Keratinocyte (primary cell): ENCODE data around the gene HES3. TPM values are rescaled to one million over a fixed set of nuclear protein-coding genes. Genes with fewer than 3 reads are reported as not detected.

Experiments
- DNase-seq: peaks from one replicate; pipeline ENCODE4 v3.0.0-alpha.2; 2011; ENCODE audit warnings: low read depth, missing footprints, low spot score
- FAIRE-seq: peaks from 2 replicates; lab custom pipeline; 2011; peaks lifted over from hg19 to GRCh38; lab: Jason Lieb, UNC
- H2AFZ ChIP-seq: 2 replicates; pipeline ENCODE4 v1.6.0; 2012; ENCODE audit warnings: low read length, control low read depth, inconsistent platforms; ENCODE audit not compliant: control insufficient read depth
- H3K27ac ChIP-seq: 2 replicates; pipeline ENCODE4 v1.5.1; 2011; ENCODE audit warnings: low read length; ENCODE audit not compliant: control insufficient read depth, insufficient read depth
- H3K27me3 ChIP-seq: 3 replicates; pipeline ENCODE4 v1.6.0; 2011; ENCODE audit warnings: low read length; ENCODE audit not compliant: control insufficient read depth, insufficient read depth; ENCODE audit errors: extremely low read depth
- H3K36me3 ChIP-seq, 2 experiments: 2 replicates in 1 of 2; 3 replicates in 1 of 2; pipeline ENCODE4 v1.5.1; 2011; ENCODE audit warnings: low read length in 2 of 2, mild to moderate bottlenecking in 1 of 2; ENCODE audit not compliant: control insufficient read depth in 2 of 2, insufficient read depth in 2 of 2; ENCODE audit errors: extremely low read depth in 1 of 2
- H3K4me1 ChIP-seq: 3 replicates; pipeline ENCODE4 v1.5.1; 2011; ENCODE audit warnings: low read length; ENCODE audit not compliant: control insufficient read depth, insufficient read depth; ENCODE audit errors: extremely low read depth
- H3K4me2 ChIP-seq: 3 replicates; pipeline ENCODE4 v1.6.0; 2011; ENCODE audit warnings: low read depth, low read length; ENCODE audit not compliant: control insufficient read depth, insufficient read depth; ENCODE audit errors: extremely low read depth
- H3K4me3 ChIP-seq, 3 experiments: fragments of 200-600 bp in 1 of 3; sonication (generic) in 1 of 3; 2 replicates in 2 of 3; 3 replicates in 1 of 3; pipeline ENCODE4 v1.5.1; 2011 to 2016; ENCODE audit warnings: low read length in 3 of 3, mild to moderate bottlenecking in 3 of 3, control low read depth in 2 of 3, inconsistent platforms in 1 of 3, low read depth in 1 of 3, mixed read lengths in 1 of 3, mixed run types in 1 of 3, moderate library complexity in 1 of 3; ENCODE audit not compliant: control insufficient read depth in 2 of 3, insufficient read depth in 2 of 3; ENCODE audit errors: extremely low read depth in 1 of 3
- H3K79me2 ChIP-seq: 2 replicates; pipeline ENCODE4 v1.6.0; 2012; ENCODE audit warnings: low read length; ENCODE audit not compliant: control insufficient read depth, insufficient read depth
- H3K9ac ChIP-seq: 3 replicates; pipeline ENCODE4 v1.6.0; 2011; ENCODE audit warnings: low read length; ENCODE audit not compliant: control insufficient read depth, insufficient read depth; ENCODE audit errors: extremely low read depth
- H3K9me1 ChIP-seq: 3 replicates; pipeline ENCODE4 v1.6.0; 2011; ENCODE audit warnings: low read length; ENCODE audit not compliant: control insufficient read depth, insufficient read depth; ENCODE audit errors: extremely low read depth
- H3K9me3 ChIP-seq: 2 replicates; pipeline ENCODE4 v1.5.1; 2012; ENCODE audit warnings: low read depth, low read length; ENCODE audit not compliant: control insufficient read depth
- H4K20me1 ChIP-seq: 3 replicates; pipeline ENCODE4 v1.6.0; 2011; ENCODE audit warnings: low read length; ENCODE audit not compliant: control insufficient read depth, insufficient read depth; ENCODE audit errors: extremely low read depth
- EZH2 ChIP-seq: IDR thresholded peaks from one replicate; pipeline ENCODE4 v1.6.1; 2012; ENCODE audit warnings: inconsistent platforms, mild to moderate bottlenecking, low read length, moderate library complexity
- dilution Hi-C: fragments of 300-500 bp; cut with MboI; formaldehyde crosslinking; loops from one replicate; pipeline ENCODE4 v1.7.0; 2020; ENCODE audit warnings: low sequenced_read_pairs; ENCODE audit not compliant: extremely low pct_ligation_motif_present
- polyA minus RNA-seq, 3 experiments: library from RNA; depleted of rRNA, polyadenylated mRNA; stranded (reverse); fragments of >200 nt; gene quantifications; 1 replicate in 1 of 3; 2 replicates in 1 of 3; 3 replicates in 1 of 3; pipeline ENCODE4 v1.2.3, GENCODE V29; 2011
- polyA plus RNA-seq, 5 experiments: library from polyadenylated mRNA; depleted of rRNA in 3 of 5; stranded (reverse) in 3 of 5; stranded (forward) in 1 of 5; unstranded in 1 of 5; fragments of >200 nt; gene quantifications; 1 replicate in 1 of 5; 2 replicates in 3 of 5; 3 replicates in 1 of 5; pipeline versions ENCODE4 v1.2.1 to v1.2.3, GENCODE V29; 2011 to 2012; ENCODE audit warnings: missing spikeins in 2 of 5, low read depth in 1 of 5, low replicate concordance in 1 of 5
- TF ChIP-seq, protein P1 (sequence below), 3 experiments: IDR thresholded peaks in 1 of 3; conservative IDR thresholded peaks in 1 of 3; optimal IDR thresholded peaks in 1 of 3; 2 replicates in 2 of 3; 3 replicates in 1 of 3; pipeline versions ENCODE3 to v1.5.1; 2011; ENCODE audit warnings: low read length in 3 of 3, mild to moderate bottlenecking in 3 of 3, moderate library complexity in 2 of 3, control low read depth in 1 of 3, inconsistent platforms in 1 of 3; ENCODE audit not compliant: insufficient read depth in 2 of 3; ENCODE audit errors: extremely low read depth in 1 of 3

HES3 gene, protein sequence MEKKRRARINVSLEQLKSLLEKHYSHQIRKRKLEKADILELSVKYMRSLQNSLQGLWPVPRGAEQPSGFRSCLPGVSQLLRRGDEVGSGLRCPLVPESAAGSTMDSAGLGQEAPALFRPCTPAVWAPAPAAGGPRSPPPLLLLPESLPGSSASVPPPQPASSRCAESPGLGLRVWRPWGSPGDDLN
- polyA plus RNA-seq (not detected in 3 replicates), polyA minus RNA-seq (not detected in 3 replicates)
- polyA plus RNA-seq (2011; ENCODE audit: low read depth): not detected
- not detected in 2 replicates for polyA plus RNA-seq (2011; cell fraction: cytosol; rRNA removed)
- polyA plus RNA-seq (2011; cell fraction: nucleus; rRNA removed): not detected in 2 replicates
- polyA plus RNA-seq (2012; ENCODE audit: low replicate concordance): not detected in 2 replicates
- polyA minus RNA-seq (2011; cell fraction: cytosol; rRNA and poly(A)+ RNA removed): not detected
- not detected in 2 replicates for polyA minus RNA-seq (2011; cell fraction: nucleus; rRNA and poly(A)+ RNA removed)

DNA sequence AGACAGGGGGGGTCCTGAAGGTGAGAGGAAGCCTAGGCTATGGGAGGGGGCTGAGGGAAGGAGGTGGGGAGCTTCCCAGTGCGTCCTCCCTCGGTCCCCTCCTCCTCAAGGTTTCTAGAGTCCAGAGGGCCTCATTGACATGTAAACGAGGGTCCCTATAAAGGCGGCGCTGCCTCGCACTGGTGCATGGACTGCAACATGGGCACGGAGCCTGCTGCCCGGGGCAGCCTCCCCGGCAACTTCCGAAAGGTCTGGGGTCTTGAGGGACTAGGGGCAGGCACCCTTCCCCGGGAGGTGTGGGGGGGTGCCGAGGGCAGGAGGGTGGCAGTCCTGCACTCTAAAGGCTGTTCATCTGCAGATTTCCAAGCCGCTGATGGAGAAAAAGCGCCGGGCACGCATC is at the start of gene HES3:
HES3 (plus strand) TSS at position 187 of the 400 bp plus-strand sequence; CDS start at position 374, 187 bp downstream.
- TF ChIP-seq, protein P1, sequence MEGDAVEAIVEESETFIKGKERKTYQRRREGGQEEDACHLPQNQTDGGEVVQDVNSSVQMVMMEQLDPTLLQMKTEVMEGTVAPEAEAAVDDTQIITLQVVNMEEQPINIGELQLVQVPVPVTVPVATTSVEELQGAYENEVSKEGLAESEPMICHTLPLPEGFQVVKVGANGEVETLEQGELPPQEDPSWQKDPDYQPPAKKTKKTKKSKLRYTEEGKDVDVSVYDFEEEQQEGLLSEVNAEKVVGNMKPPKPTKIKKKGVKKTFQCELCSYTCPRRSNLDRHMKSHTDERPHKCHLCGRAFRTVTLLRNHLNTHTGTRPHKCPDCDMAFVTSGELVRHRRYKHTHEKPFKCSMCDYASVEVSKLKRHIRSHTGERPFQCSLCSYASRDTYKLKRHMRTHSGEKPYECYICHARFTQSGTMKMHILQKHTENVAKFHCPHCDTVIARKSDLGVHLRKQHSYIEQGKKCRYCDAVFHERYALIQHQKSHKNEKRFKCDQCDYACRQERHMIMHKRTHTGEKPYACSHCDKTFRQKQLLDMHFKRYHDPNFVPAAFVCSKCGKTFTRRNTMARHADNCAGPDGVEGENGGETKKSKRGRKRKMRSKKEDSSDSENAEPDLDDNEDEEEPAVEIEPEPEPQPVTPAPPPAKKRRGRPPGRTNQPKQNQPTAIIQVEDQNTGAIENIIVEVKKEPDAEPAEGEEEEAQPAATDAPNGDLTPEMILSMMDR (optimal IDR thresholded peaks at IDR 0.05 in 1 of 3, IDR thresholded peaks at IDR 0.05 in 1 of 3, conservative IDR thresholded peaks at IDR 0.05 in 1 of 3; ENCODE audit: extremely low read depth in 1 of 3, insufficient read depth in 2 of 3, low read length in 3 of 3): no peak
- no peak for TF ChIP-seq EZH2
- no peak within 1 kb of the TSS for H3K9ac ChIP-seq
- H2AFZ ChIP-seq: no peak within 1 kb of the TSS
- H3K79me2 ChIP-seq: no peaks in the 10 kb centered on the region
- DNase-seq (no peak), FAIRE-seq (no peak)
- dilution Hi-C loops: no loop called here
- H3K9me1 ChIP-seq: no peaks in the 10 kb centered on the region
- peaks cover 9% of the 10 kb centered on the region for H3K4me1 ChIP-seq
- H3K4me2 ChIP-seq: no peak within 1 kb of the TSS
- no peak within 1 kb of the TSS for H3K4me3 ChIP-seq
- H3K27me3 ChIP-seq: peaks cover 59% of the 10 kb centered on the region
- no peak within 1 kb of the TSS for H3K27ac ChIP-seq
- peaks cover 9% of the 10 kb centered on the region for H4K20me1 ChIP-seq
- no peaks in the 10 kb centered on the region for H3K9me3 ChIP-seq
- no peaks in the 10 kb centered on the region for H3K36me3 ChIP-seq

DNA sequence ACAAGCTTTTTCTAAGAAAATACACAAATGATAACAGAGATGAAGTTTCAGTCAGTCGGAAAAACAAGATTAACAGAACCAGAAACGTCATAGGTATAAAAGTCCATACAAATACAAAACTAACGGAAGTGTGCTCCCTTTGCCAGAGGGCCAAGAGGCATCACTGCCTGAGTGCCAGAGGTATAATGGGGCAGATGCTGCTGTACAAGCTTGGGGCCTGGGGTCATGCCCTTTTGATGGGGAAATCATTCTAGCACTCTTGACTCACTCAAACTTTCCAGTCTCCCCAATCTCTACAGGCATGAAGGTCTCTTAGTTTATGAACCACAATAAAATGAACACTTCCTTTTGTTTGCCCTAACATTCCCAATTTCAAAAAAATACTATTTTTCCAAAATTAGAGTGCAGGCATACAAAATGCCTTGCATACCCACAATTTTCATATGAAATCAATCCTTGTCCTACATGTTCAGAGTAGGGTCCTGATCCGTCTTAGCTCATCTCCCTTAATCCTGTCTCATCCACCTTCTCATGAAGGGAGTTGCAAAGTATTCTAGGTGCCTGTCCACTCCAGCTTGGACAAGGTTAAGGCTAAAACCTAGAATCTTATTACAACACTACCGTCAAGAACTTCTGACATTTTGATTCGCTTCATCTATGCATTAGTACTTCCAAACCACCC is 46.1 kb upstream of the HES3 start:
- Histone ChIP-seq H3K9me3 (no peaks in the 10 kb centered on the region), H3K27me3 (no peaks in the 10 kb centered on the region), H3K9me1 (peaks cover 3% of the 10 kb centered on the region), H3K36me3 (peaks cover 18 to 29% of the 10 kb centered on the region in 2 experiments), H3K79me2 (peaks cover 62% of the 10 kb centered on the region), H3K9ac (peak overlapping the region; percentile 99), H3K4me1 (peaks cover 19% of the 10 kb centered on the region), H2AFZ (no peak overlapping the region), H3K27ac (peak overlapping the region; percentile 93), H3K4me3 (peak overlapping the region; percentile 93 to 99 (median 98)), H4K20me1 (peaks cover 10% of the 10 kb centered on the region), H3K4me2 (peak overlapping the region; percentile 97)
- DNase-seq (no peak), FAIRE-seq (no peak)
- dilution Hi-C loops: no loop called here
- TF ChIP-seq, protein P1 (optimal IDR thresholded peaks at IDR 0.05 in 1 of 3, IDR thresholded peaks at IDR 0.05 in 1 of 3, conservative IDR thresholded peaks at IDR 0.05 in 1 of 3; ENCODE audit: extremely low read depth in 1 of 3, insufficient read depth in 2 of 3, low read length in 3 of 3): no peak
